K562 (cell line): ENCODE data around the gene CACYBP. TPM values are rescaled to one million over a fixed set of nuclear protein-coding genes. Genes with fewer than 3 reads are reported as not detected.

Experiments used
- ATF1 ChIP-seq, 2 experiments: fragments of 450-650 bp in 1 of 2; IDR thresholded peaks; 2 replicates each; pipeline ENCODE4 v1.6.1; 2016; ENCODE audit warnings: missing compliant biosample characterization in 1 of 2, missing genetic modification characterization in 1 of 2
- BRD9 ChIP-seq: fragments of 450-650 bp; IDR thresholded peaks from 2 replicates; pipeline ENCODE4 v1.6.1; 2018; ENCODE audit warnings: low read depth; ENCODE audit not compliant: partially characterized antibody
- CGGBP1 ChIP-seq: fragments of 250-450 bp; sonication (Bioruptor Pico); IDR thresholded peaks from 2 replicates; pipeline ENCODE4 v1.9.0; 2021; ENCODE audit warnings: mild to moderate bottlenecking
- CTCFL ChIP-seq: IDR thresholded peaks from 2 replicates; pipeline ENCODE4 v1.6.1; 2011; ENCODE audit warnings: borderline replicate concordance, low read depth, mild to moderate bottlenecking, moderate library complexity, low read length; ENCODE audit not compliant: insufficient read depth, poor library complexity, severe bottlenecking
- DLX4 ChIP-seq: fragments of 250-450 bp; sonication (Bioruptor Pico); IDR thresholded peaks from 2 replicates; pipeline ENCODE4 v1.6.1; 2021; ENCODE audit warnings: mild to moderate bottlenecking
- E2F3 ChIP-seq: fragments of 250-450 bp; sonication (Bioruptor Pico); IDR thresholded peaks from 2 replicates; pipeline ENCODE4 v1.4.0; 2020; ENCODE audit warnings: mild to moderate bottlenecking
- GTF2B ChIP-seq: IDR thresholded peaks from 2 replicates; pipeline ENCODE4 v1.6.1; 2011; ENCODE audit not compliant: insufficient read length; ENCODE audit errors: extremely low read depth
- HINFP ChIP-seq: fragments of 450-650 bp; conservative IDR thresholded peaks from 2 replicates; pipeline ENCODE4 v1.6.1; 2016; ENCODE audit warnings: missing genetic modification characterization, low read depth, mild to moderate bottlenecking, control low read depth, missing compliant biosample characterization
- KLF1 ChIP-seq: fragments of 450-650 bp; IDR thresholded peaks from 2 replicates; pipeline ENCODE4 v1.6.1; 2016; ENCODE audit warnings: missing genetic modification characterization, missing compliant biosample characterization
- NONO ChIP-seq, 2 experiments: fragments of 200-400 bp in 1 of 2; fragments of 450-650 bp in 1 of 2; formaldehyde crosslinking in 1 of 2; IDR thresholded peaks; 2 replicates each; pipeline ENCODE4 v1.6.1; 2017; ENCODE audit warnings: low read depth in 2 of 2, mild to moderate bottlenecking in 2 of 2, moderate library complexity in 2 of 2, low read length in 1 of 2
- RCOR1 ChIP-seq, 2 experiments: IDR thresholded peaks; 2 replicates each; pipeline ENCODE4 v1.6.1; 2012; ENCODE audit warnings: low read depth in 2 of 2, low read length in 2 of 2, borderline replicate concordance in 1 of 2, improper control_type of control experiment in 1 of 2
- RFX7 ChIP-seq: fragments of 250-450 bp; sonication (Bioruptor Pico); IDR thresholded peaks from 2 replicates; pipeline ENCODE4 v1.5.1; 2021; ENCODE audit warnings: mild to moderate bottlenecking
- RHOXF2B ChIP-seq: fragments of 250-450 bp; sonication (Bioruptor Pico); conservative IDR thresholded peaks from 2 replicates; pipeline ENCODE4 v1.5.1; 2021
- SAFB2 ChIP-seq: fragments of 200-400 bp; formaldehyde crosslinking; IDR thresholded peaks from 2 replicates; pipeline ENCODE4 v1.6.1; 2018; ENCODE audit warnings: borderline replicate concordance, low read length, low read depth, moderate library complexity; ENCODE audit not compliant: severe bottlenecking
- SIN3B ChIP-seq: fragments of 450-650 bp; IDR thresholded peaks from 2 replicates; pipeline ENCODE4 v1.6.1; 2017; ENCODE audit warnings: low read depth, mild to moderate bottlenecking, moderate library complexity
- SMAD2 ChIP-seq: fragments of 150-350 bp; IDR thresholded peaks from 2 replicates; pipeline ENCODE4 v1.6.1; 2014; ENCODE audit warnings: low read depth, mild to moderate bottlenecking, low read length
- USF1 ChIP-seq: sonication (generic); formaldehyde crosslinking; IDR thresholded peaks from 2 replicates; pipeline ENCODE4 v1.9.0; 2022; ENCODE audit warnings: mild to moderate bottlenecking, missing genetic modification reagents
- ZBED1 ChIP-seq: IDR thresholded peaks from 2 replicates; pipeline ENCODE4 v1.6.1; 2014
- ZNF3 ChIP-seq: fragments of 250-450 bp; sonication (Bioruptor Pico); IDR thresholded peaks from 2 replicates; pipeline ENCODE4 v1.5.0; 2021; ENCODE audit warnings: mild to moderate bottlenecking, moderate library complexity
- ZNF57 ChIP-seq: fragments of 450-650 bp; formaldehyde crosslinking; IDR thresholded peaks from 2 replicates; pipeline ENCODE4 v1.4.0; 2020; ENCODE audit warnings: mild to moderate bottlenecking, moderate library complexity
- ZNF584 ChIP-seq: fragments of 200-800 bp; sonication (Bioruptor generic); IDR thresholded peaks from 2 replicates; pipeline ENCODE4 v1.6.1; 2016; ENCODE audit warnings: low read depth, mild to moderate bottlenecking, missing genetic modification characterization, missing compliant biosample characterization
- polyA plus RNA-seq, 8 experiments: library from polyadenylated mRNA; depleted of rRNA in 4 of 8; stranded (reverse) in 5 of 8; unstranded in 3 of 8; fragments of >200 nt; fragmentation: Nextera tagmentation in 2 of 8; fragmentation: Illumina TruSeq in 1 of 8; extraction: Ambion mirVana in 2 of 8; extraction: Trizol in 1 of 8; gene quantifications; 2 replicates each; pipeline versions ENCODE4 v1.2.1 to v1.2.3, GENCODE V29; 2011 to 2014; ENCODE audit warnings: inconsistent platforms in 1 of 8, missing spikeins in 1 of 8
- total RNA-seq, 7 experiments: library from RNA; depleted of rRNA in 6 of 7; stranded (reverse); fragments of >200 nt in 6 of 7; fragmentation: Illumina TruSeq in 2 of 7; extraction: Trizol in 2 of 7; gene quantifications; 2 replicates each; pipeline versions ENCODE4 v1.2.1 to v1.2.3, GENCODE V29; 2011 to 2021; ENCODE audit warnings: low replicate concordance in 1 of 7

Gene CACYBP
- total and polyA plus RNA-seq, 9 of the 15 experiments (the other 6 are each of a cell fraction or from before 2014, with no cell fraction given) = 147 to 1,576 (median 488) TPM

GRCh38 chr1:175023043-175023921 is 23.5 kb downstream of the CACYBP start, which contains the start of gene MRPS14 (continued):
- peak in 1 of 2 experiments; percentile 58; a peak in 1 of 4 replicates for TF ChIP-seq RCOR1 (IDR thresholded peaks at IDR 0.05; ENCODE audit: borderline replicate concordance in 1 of 2, low read depth in 2 of 2, low read length in 2 of 2)
- no peak for TF ChIP-seq CGGBP1 (CRISPR knock-in tag)
- no peak for TF ChIP-seq KLF1 (tag)
- no peak; the same call in 1 of the 2 replicates for TF ChIP-seq ZBED1
- TF ChIP-seq RHOXF2B = no peak
- TF ChIP-seq GTF2B = peak; percentile 60
- TF ChIP-seq DLX4 (CRISPR knock-in tag) = no peak
- peak; percentile 58 for TF ChIP-seq USF1 (CRISPR knock-in tag)
- peak; percentile 91 for TF ChIP-seq SIN3B
- peak; percentile 19 for TF ChIP-seq BRD9
- no peak for TF ChIP-seq ZNF57
- TF ChIP-seq SMAD2 = no peak
- peak; percentile 72 for TF ChIP-seq ATF1 (CRISPR knock-in tag; IDR thresholded peaks at IDR 0.05)
- TF ChIP-seq ATF1 (tag; IDR thresholded peaks at IDR 0.05) = peak; percentile 97
- TF ChIP-seq SAFB2 = no peak
- no peak for TF ChIP-seq CTCFL
- no peak for TF ChIP-seq RFX7
- no peak for TF ChIP-seq ZNF3 (CRISPR knock-in tag)
- peak; percentile 81 for TF ChIP-seq HINFP (tag)
- peak; percentile 66; the same call in 1 of the 2 replicates for TF ChIP-seq ZNF584
- peak in 1 of 2 experiments; percentile 19; a peak in 1 of 4 replicates for TF ChIP-seq NONO (IDR thresholded peaks at IDR 0.05; ENCODE audit: low read depth in 2 of 2, low read length in 1 of 2)
- no peak for TF ChIP-seq E2F3 (CRISPR knock-in tag)
